SH-SY5Y (cell line): Measurements from ENCODE around the gene VTI1A.

ENCODE experiments used
- GATA2 ChIP-seq: IDR thresholded peaks from 2 replicates; pipeline ENCODE4 v1.6.1; 2011; ENCODE audit warnings: mild to moderate bottlenecking, low read depth, low read length
- GATA3 ChIP-seq: IDR thresholded peaks from 2 replicates; pipeline ENCODE4 v1.6.1; 2011; ENCODE audit warnings: low read depth, mild to moderate bottlenecking, low read length, moderate library complexity

GRCh38 chr10:112409299-112409698, 37.7 kb upstream of the VTI1A start:
- TF ChIP-seq GATA2 = no peak
- no peak for TF ChIP-seq GATA3
